H9 (cell line): ENCODE measurements around the gene BCL11B. TPM values are rescaled to one million over a fixed set of nuclear protein-coding genes. Genes with fewer than 3 reads are reported as not detected.

Experiments used
- DNase-seq: peaks from one replicate; pipeline ENCODE4 v3.0.0-alpha.2; 2017
- H2AFZ ChIP-seq: one replicate; pipeline ENCODE4 v1.6.1; 2013; ENCODE audit warnings: mild to moderate bottlenecking, low read length, control low read depth, moderate library complexity
- H2AK5ac ChIP-seq: 2 replicates; pipeline ENCODE4 v1.6.1; 2013; ENCODE audit warnings: low read length, control low read depth, mixed read lengths; ENCODE audit not compliant: insufficient read length
- H2BK120ac ChIP-seq: one replicate; pipeline ENCODE4 v1.6.1; 2013; ENCODE audit warnings: low read depth, mild to moderate bottlenecking, low read length, control low read depth, inconsistent platforms; ENCODE audit not compliant: poor library complexity, severe bottlenecking
- H2BK12ac ChIP-seq: 2 replicates; pipeline ENCODE4 v1.6.1; 2013; ENCODE audit warnings: low read length, control low read depth, mixed read lengths, low read depth; ENCODE audit not compliant: insufficient read length
- H2BK15ac ChIP-seq: 2 replicates; pipeline ENCODE4 v1.6.1; 2013; ENCODE audit warnings: low read depth, low read length, control low read depth
- H2BK20ac ChIP-seq: one replicate; pipeline ENCODE4 v1.6.1; 2013; ENCODE audit warnings: low read depth, mild to moderate bottlenecking, low read length, control low read depth, inconsistent platforms; ENCODE audit not compliant: poor library complexity, severe bottlenecking
- H2BK5ac ChIP-seq: 2 replicates; pipeline ENCODE4 v1.6.1; 2013; ENCODE audit warnings: low read length, control low read depth, mixed read lengths; ENCODE audit not compliant: insufficient read length
- H3K14ac ChIP-seq: 2 replicates; pipeline ENCODE4 v1.6.1; 2013; ENCODE audit warnings: low read length, control low read depth; ENCODE audit not compliant: insufficient read depth
- H3K18ac ChIP-seq: 2 replicates; pipeline ENCODE4 v1.6.1; 2013; ENCODE audit warnings: low read depth, mild to moderate bottlenecking, mixed read lengths, low read length, control low read depth; ENCODE audit not compliant: insufficient read length
- H3K23ac ChIP-seq: 2 replicates; pipeline ENCODE4 v1.6.1; 2013; ENCODE audit warnings: low read length, control low read depth, mixed read lengths, low read depth; ENCODE audit not compliant: insufficient read length
- H3K23me2 ChIP-seq: 2 replicates; pipeline ENCODE4 v1.6.1; 2013; ENCODE audit warnings: low read depth, mild to moderate bottlenecking, mixed read lengths, low read length, control low read depth; ENCODE audit not compliant: insufficient read length, poor library complexity, severe bottlenecking
- H3K27ac ChIP-seq: 2 replicates; pipeline ENCODE4 v1.5.1; 2013; ENCODE audit warnings: low read length, control low read depth, mixed read lengths, low read depth; ENCODE audit not compliant: insufficient read length
- H3K27me3 ChIP-seq: 2 replicates; pipeline ENCODE4 v1.6.1; 2013; ENCODE audit warnings: low read length, control low read depth, inconsistent platforms; ENCODE audit not compliant: insufficient read depth
- H3K4ac ChIP-seq: 2 replicates; pipeline ENCODE4 v1.6.1; 2013; ENCODE audit warnings: low read depth, mild to moderate bottlenecking, control low read depth, inconsistent platforms, low read length, moderate library complexity
- H3K4me1 ChIP-seq: 2 replicates; pipeline ENCODE4 v1.6.1; 2013; ENCODE audit warnings: low read length, control low read depth, inconsistent platforms; ENCODE audit not compliant: insufficient read depth
- H3K4me2 ChIP-seq: 2 replicates; pipeline ENCODE4 v1.6.1; 2013; ENCODE audit warnings: low read length, control low read depth, mixed read lengths; ENCODE audit not compliant: insufficient read length, insufficient read depth
- H3K56ac ChIP-seq: 2 replicates; pipeline ENCODE4 v1.6.1; 2013; ENCODE audit warnings: low read depth, mild to moderate bottlenecking, mixed read lengths, low read length, control low read depth; ENCODE audit not compliant: insufficient read length
- H3K79me1 ChIP-seq: 2 replicates; pipeline ENCODE4 v1.6.1; 2013; ENCODE audit warnings: low read depth, mild to moderate bottlenecking, moderate library complexity, low read length, control low read depth, inconsistent platforms; ENCODE audit not compliant: insufficient read depth, poor library complexity, severe bottlenecking
- H3K79me2 ChIP-seq: 2 replicates; pipeline ENCODE4 v1.6.1; 2013; ENCODE audit warnings: low read length, control low read depth, inconsistent platforms; ENCODE audit not compliant: insufficient read depth
- H3K9ac ChIP-seq: 2 replicates; pipeline ENCODE4 v1.6.1; 2013; ENCODE audit warnings: low read length, control low read depth, mixed read lengths; ENCODE audit not compliant: insufficient read length; ENCODE audit errors: extremely low read depth
- H3K9me3 ChIP-seq: one replicate; pipeline ENCODE4 v1.6.1; 2013; ENCODE audit warnings: low read depth, low read length, inconsistent platforms; ENCODE audit not compliant: control insufficient read depth
- H3T11ph ChIP-seq: one replicate; pipeline ENCODE4 v1.6.1; 2013; ENCODE audit warnings: mild to moderate bottlenecking, low read length, control low read depth, inconsistent platforms
- H4K20me1 ChIP-seq: one replicate; pipeline ENCODE4 v1.6.1; 2013; ENCODE audit not compliant: control insufficient read depth, insufficient read length, insufficient read depth
- H4K5ac ChIP-seq: 2 replicates; pipeline ENCODE4 v1.6.1; 2013; ENCODE audit warnings: low read depth, mild to moderate bottlenecking, mixed read lengths, low read length, control low read depth; ENCODE audit not compliant: insufficient read length
- H4K8ac ChIP-seq: replicated peaks from 2 replicates; pipeline ENCODE4 v1.6.1; 2013; ENCODE audit warnings: low read length, control low read depth, mixed read lengths, low read depth; ENCODE audit not compliant: insufficient read length
- H4K91ac ChIP-seq: 2 replicates; pipeline ENCODE4 v1.6.1; 2013; ENCODE audit warnings: low read depth, mild to moderate bottlenecking, moderate library complexity, mixed read lengths, low read length, control low read depth; ENCODE audit not compliant: insufficient read length
- H3K27ac Mint-ChIP-seq, 3 experiments: 2 replicates in 2 of 3; 3 replicates in 1 of 3; pipeline ENCODE4 v1.8.0; 2020 to 2021; ENCODE audit warnings: mixed read lengths in 3 of 3, mild to moderate bottlenecking in 1 of 3, moderate library complexity in 1 of 3
- H3K27me3 Mint-ChIP-seq: 2 replicates; pipeline ENCODE4 v1.8.0; 2021; ENCODE audit warnings: low read depth, mild to moderate bottlenecking, moderate library complexity, mixed read lengths
- H3K36me3 Mint-ChIP-seq, 3 experiments: 2 replicates in 2 of 3; 3 replicates in 1 of 3; pipeline ENCODE4 v1.8.0; 2020 to 2021; ENCODE audit warnings: low read depth in 3 of 3, mixed read lengths in 3 of 3; ENCODE audit not compliant: insufficient read depth in 1 of 3
- H3K4me1 Mint-ChIP-seq, 2 experiments: 2 replicates each; pipeline ENCODE4 v1.8.0; 2020; ENCODE audit warnings: mixed read lengths in 2 of 2
- H3K4me3 Mint-ChIP-seq, 2 experiments: 2 replicates in 1 of 2; 3 replicates in 1 of 2; pipeline ENCODE4 v1.8.0; 2020 to 2021; ENCODE audit warnings: mild to moderate bottlenecking in 2 of 2, mixed read lengths in 2 of 2, moderate library complexity in 1 of 2
- H3K9me3 Mint-ChIP-seq, 2 experiments: 2 replicates in 1 of 2; 3 replicates in 1 of 2; pipeline ENCODE4 v1.8.0; 2020; ENCODE audit warnings: mild to moderate bottlenecking in 2 of 2, mixed read lengths in 2 of 2, moderate library complexity in 1 of 2
- CTCF ChIP-seq: fragments of 200-600 bp; sonication (generic); conservative IDR thresholded peaks from 3 replicates; pipeline ENCODE4 v1.8.0; 2021; ENCODE audit warnings: antibody characterized with exemption, mild to moderate bottlenecking
- WGBS: extraction: QIAGEN DNeasy Blood & Tissue Kit; methylation state at CpG from one replicate; pipeline ENCODE4 v1.1.7; 2013; ENCODE audit warnings: missing lambda C conversion rate, low lambda C conversion rate, mixed read lengths; ENCODE audit not compliant: insufficient read length; ENCODE audit errors: extremely low coverage; 5-methylcytosine and 5-hydroxymethylcytosine counted together
- total RNA-seq: library from RNA; stranded (reverse); gene quantifications from 2 replicates; pipeline ENCODE4 v1.2.1, GENCODE V29; 2021

Gene BCL11B
- total RNA-seq, 1 experiment from 2014 or later: 4.9 TPM

- Histone ChIP-seq H3K9ac (no peak overlapping the region), H4K91ac (no peak overlapping the region), H2AK5ac (no peak overlapping the region), H3K79me1 (no peaks in the 10 kb centered on the region), H2BK20ac (no peak overlapping the region), H3K23ac (no peak overlapping the region), H2BK12ac (no peak overlapping the region), H3K27me3 (no peaks in the 10 kb centered on the region), H3K9me3 (no peaks in the 10 kb centered on the region), H4K5ac (no peak overlapping the region), H2BK5ac (no peak overlapping the region), H4K20me1 (no peaks in the 10 kb centered on the region), H4K8ac (no peak overlapping the region), H3K14ac (no peak overlapping the region), H3T11ph (no peak overlapping the region), H3K27ac (no peak overlapping the region), H3K23me2 (no peaks in the 10 kb centered on the region), H2BK15ac (no peak overlapping the region), H3K4me2 (no peak overlapping the region), H3K56ac (no peak overlapping the region), H2AFZ (no peak overlapping the region), H2BK120ac (no peak overlapping the region), H3K4ac (no peak overlapping the region), H3K79me2 (no peaks in the 10 kb centered on the region), H3K18ac (no peak overlapping the region), H3K4me1 (no peaks in the 10 kb centered on the region; the same call in 1 of the 2 replicates)
- Mint-ChIP-seq H3K27ac (no peak overlapping the region), H3K4me1 (peaks cover 9 to 17% of the 10 kb centered on the region in 2 experiments), H3K27me3 (no peaks in the 10 kb centered on the region; the same call in none of the 2 replicates), H3K9me3 (no peaks in the 10 kb centered on the region), H3K4me3 (no peak overlapping the region), H3K36me3 (no peaks in the 10 kb centered on the region)
- DNase-seq: no peak
- WGBS: no CpG with 5 or more reads among the region's 27 CpGs
- TF ChIP-seq CTCF: no peak
Measured at GRCh38 chr14:99146616-99147365, 125.2 kb downstream of the BCL11B start.
